Testis (tissue), 3 donors: ENCODE results near the gene SH3PXD2B. TPM values are rescaled to one million over a fixed set of nuclear protein-coding genes. Genes with fewer than 3 reads are reported as not detected.

Experiments used
- DNase-seq: peaks from one replicate; pipeline ENCODE4 v3.0.0-alpha.2; 2019
- H3K27ac ChIP-seq, 2 donors: fragments of 200-600 bp; sonication (generic); one replicate each; pipeline ENCODE4 v1.5.1; 2019
- H3K27me3 ChIP-seq: fragments of 200-600 bp; sonication (generic); one replicate; pipeline ENCODE4 v1.5.1; 2019
- H3K36me3 ChIP-seq: fragments of 200-600 bp; sonication (generic); one replicate; pipeline ENCODE4 v1.5.1; 2017; ENCODE audit warnings: low read depth; ENCODE audit errors: missing control alignments
- H3K4me1 ChIP-seq: fragments of 200-600 bp; sonication (generic); one replicate; pipeline ENCODE4 v1.5.1; 2019
- H3K4me3 ChIP-seq, 2 donors: fragments of 200-600 bp; sonication (generic); one replicate each; pipeline ENCODE4 v1.5.1; 2017 to 2019
- H3K9me3 ChIP-seq: fragments of 200-600 bp; sonication (generic); one replicate; pipeline ENCODE4 v1.5.1; 2017
- POLR2A ChIP-seq: fragments of 450-650 bp; IDR thresholded peaks from one replicate; pipeline ENCODE4 v1.6.1; 2017; ENCODE audit warnings: antibody characterized with exemption, mild to moderate bottlenecking, moderate library complexity
- WGBS, 2 donors: methylation state at CpG; one replicate each; pipeline ENCODE4 v1.1.5; 2018; 5-methylcytosine and 5-hydroxymethylcytosine counted together
- intact Hi-C: fragments of 100-400 bp; cut with DNase I; formaldehyde crosslinking; loops from one replicate; pipeline ENCODE4 v1.15.1; 2023; ENCODE audit warnings: low total_unique reads
- polyA plus RNA-seq: library from polyadenylated mRNA; stranded (reverse); fragments of 350-450 nt; fragmentation: Illumina TruSeq; extraction: RNeasy Lipid Tissue Mini Kit (QIAGEN cat#74804); gene quantifications from one replicate; pipeline ENCODE4 v1.2.3, GENCODE V29; 2014; ENCODE audit warnings: low read depth, low replicate concordance; ENCODE audit not compliant: insufficient read depth
- total RNA-seq, 2 donors: library from RNA; depleted of rRNA; stranded (reverse); fragments of >200 nt; gene quantifications; one replicate each; pipeline ENCODE4 v1.2.3, GENCODE V29; 2016
- TF ChIP-seq, protein P1 (sequence below), 3 experiments: fragments of 450-650 bp in 2 of 3; fragments of 200-600 bp in 1 of 3; sonication (generic) in 1 of 3; IDR thresholded peaks; one replicate each; pipeline ENCODE4 v1.5.1; 2016 to 2019; ENCODE audit warnings: antibody characterized with exemption in 3 of 3, mild to moderate bottlenecking in 2 of 3, moderate library complexity in 1 of 3

The SH3PXD2B gene
- total and polyA plus RNA-seq, 3 donors from 2014 or later: 18.3 to 29.4 (median 20.2) TPM

DNA sequence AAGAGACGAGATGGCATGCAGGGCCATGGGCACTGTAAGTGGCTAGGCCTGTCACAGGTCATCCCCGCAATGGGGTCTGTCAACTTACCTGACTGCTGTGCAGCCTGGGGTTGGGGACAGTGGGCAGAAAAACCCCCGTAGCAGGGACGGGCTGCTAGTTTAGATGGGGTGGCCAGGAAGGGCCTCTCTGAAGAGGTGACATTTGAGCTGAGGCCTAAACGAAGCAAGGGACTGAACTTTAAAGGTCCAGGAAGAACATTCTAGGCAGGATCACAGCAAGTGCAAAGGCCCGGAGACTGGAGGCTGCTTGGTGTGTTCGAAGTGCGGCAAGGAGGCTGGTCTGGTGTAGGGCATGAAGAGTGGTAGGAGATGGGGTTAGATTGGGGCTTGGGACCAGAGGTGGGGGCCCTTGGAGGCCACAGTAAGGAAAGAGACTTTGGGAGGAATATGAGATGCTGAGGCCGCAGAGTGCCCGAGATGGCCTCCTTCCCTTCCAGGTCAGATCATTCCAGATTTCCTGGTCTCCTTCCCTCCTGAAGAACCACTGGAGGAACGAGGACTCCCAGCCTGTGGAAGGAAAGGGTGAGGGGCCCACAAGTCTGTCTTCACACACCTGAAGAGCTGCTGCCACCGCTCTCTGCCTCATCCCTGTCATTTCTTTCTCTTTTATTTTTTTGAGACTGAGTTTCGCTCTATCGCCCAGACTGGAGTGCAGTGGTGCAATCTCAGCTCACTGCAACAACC, 37.9 kb upstream of the SH3PXD2B start:
- Histone ChIP-seq H3K27me3 (no peaks in the 10 kb centered on the region), H3K4me1 (peaks cover 8% of the 10 kb centered on the region), H3K27ac (no peak overlapping the region), H3K4me3 (no peak overlapping the region), H3K9me3 (no peaks in the 10 kb centered on the region), H3K36me3 (no peaks in the 10 kb centered on the region)
- WGBS, 2 donors: 90 to 95% methylated on average over 13 to 14 of the region's 14 CpGs
- intact Hi-C loops: no loop called here
- TF ChIP-seq, protein P1, sequence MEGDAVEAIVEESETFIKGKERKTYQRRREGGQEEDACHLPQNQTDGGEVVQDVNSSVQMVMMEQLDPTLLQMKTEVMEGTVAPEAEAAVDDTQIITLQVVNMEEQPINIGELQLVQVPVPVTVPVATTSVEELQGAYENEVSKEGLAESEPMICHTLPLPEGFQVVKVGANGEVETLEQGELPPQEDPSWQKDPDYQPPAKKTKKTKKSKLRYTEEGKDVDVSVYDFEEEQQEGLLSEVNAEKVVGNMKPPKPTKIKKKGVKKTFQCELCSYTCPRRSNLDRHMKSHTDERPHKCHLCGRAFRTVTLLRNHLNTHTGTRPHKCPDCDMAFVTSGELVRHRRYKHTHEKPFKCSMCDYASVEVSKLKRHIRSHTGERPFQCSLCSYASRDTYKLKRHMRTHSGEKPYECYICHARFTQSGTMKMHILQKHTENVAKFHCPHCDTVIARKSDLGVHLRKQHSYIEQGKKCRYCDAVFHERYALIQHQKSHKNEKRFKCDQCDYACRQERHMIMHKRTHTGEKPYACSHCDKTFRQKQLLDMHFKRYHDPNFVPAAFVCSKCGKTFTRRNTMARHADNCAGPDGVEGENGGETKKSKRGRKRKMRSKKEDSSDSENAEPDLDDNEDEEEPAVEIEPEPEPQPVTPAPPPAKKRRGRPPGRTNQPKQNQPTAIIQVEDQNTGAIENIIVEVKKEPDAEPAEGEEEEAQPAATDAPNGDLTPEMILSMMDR (IDR thresholded peaks at IDR 0.05): no peak
- no peak for TF ChIP-seq POLR2A
- DNase-seq: no peak

DNA sequence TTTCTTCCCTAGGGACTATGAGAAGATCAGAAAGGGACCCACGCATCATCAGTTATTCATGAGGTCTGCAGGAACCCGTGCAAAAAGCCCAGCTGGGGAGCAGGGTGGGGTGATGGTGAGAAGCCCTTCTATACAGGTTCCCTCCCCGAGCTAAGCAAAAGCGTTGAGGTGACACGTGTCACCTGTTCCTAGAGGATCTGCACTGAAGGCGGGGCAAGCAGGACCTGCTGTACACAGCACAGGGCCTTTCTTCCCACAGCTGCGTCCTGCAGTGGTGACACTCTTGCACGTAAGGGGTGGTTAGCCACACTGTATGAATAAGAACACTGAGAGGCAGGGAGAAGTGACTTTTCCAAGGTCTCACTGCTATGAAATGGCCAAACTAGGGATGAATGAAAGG, 37.2 kb upstream of the SH3PXD2B start:
- TF ChIP-seq POLR2A: no peak
- TF ChIP-seq, protein P1 (IDR thresholded peaks at IDR 0.05): no peak
- no peak overlapping the region for H3K27ac ChIP-seq
- intact Hi-C loops: no loop called here
- no peak for DNase-seq
- no peaks in the 10 kb centered on the region for H3K36me3 ChIP-seq
- no peaks in the 10 kb centered on the region for H3K9me3 ChIP-seq
- H3K4me1 ChIP-seq: peaks cover 8% of the 10 kb centered on the region
- no peak overlapping the region for H3K4me3 ChIP-seq
- 80 to 90% methylated on average over 8 of the region's 8 CpGs for WGBS, 2 donors
- no peaks in the 10 kb centered on the region for H3K27me3 ChIP-seq

DNA sequence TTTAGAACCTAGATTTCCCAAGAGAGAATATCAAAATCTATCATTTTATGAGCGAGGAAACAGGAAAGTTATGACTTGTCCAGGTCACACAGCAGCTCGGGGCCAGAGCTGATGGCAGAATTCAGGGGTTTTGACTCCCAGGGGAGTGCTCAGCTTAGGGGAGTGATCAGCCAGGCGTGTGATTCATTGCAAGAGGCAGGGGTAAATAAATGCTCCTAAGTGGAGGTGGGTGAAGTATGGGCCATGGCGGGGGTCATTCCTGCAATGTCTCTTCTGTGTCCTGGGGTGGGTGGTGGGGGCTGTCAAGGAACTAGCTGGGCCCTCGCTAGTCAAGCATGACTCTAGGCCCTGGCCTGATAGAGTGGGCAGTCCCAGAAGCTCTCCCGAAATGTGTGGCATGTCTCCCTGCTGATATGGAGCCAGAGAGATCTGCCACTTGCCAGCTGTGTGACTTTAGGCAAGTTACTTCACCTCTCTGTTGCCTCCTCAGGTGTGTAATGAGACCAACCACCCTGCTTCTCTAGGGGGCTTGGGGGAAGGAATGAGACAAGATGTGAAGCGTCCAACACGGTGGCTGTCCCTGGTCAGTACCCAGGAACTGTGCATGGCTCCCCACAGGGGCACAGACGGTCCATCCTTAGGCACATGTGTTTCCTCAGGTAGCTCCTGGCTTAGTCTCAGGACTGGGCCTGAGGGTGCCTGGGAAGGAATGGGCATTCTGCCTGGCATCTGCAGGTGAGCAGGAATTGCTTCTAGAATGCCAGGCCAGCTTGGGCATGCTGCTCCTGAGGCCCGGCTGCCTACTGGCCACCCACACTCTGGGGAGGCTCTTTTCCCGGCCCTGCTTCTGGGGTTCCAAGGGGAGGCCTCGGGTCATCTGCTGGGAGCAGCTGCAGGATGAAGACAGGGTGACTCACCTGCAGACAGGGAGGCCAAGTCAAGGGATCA, 36.5 kb upstream of the SH3PXD2B start:
- H3K27ac ChIP-seq: no peak overlapping the region
- H3K4me3 ChIP-seq: no peak overlapping the region
- no peak for DNase-seq

DNA sequence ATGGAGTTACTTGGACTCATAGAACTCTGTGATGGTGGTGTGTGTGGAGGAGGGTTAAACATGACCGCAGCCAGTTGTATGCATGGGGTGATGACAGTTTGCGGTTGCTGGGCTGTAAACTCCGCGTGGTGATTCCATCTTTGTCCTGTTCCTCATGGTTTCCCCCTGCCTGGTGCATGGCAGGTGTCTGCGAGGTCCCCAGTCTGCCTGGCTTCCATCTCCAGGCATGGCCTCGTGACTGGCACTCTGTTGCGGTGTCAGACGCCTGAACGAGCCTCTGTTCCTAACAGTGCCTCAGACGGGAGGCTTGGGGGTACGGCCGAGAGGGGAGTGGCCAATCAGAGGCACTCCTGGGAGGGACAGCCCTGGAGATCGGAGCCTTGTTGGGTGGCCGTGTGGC, 33.9 kb upstream of the SH3PXD2B start:
- Histone ChIP-seq H3K27ac (peak overlapping the region; percentile 18 to 56), H3K4me3 (no peak overlapping the region), H3K27me3 (no peaks in the 10 kb centered on the region), H3K36me3 (no peaks in the 10 kb centered on the region), H3K9me3 (no peaks in the 10 kb centered on the region), H3K4me1 (peaks cover 8% of the 10 kb centered on the region)
- 88 to 96% methylated on average over 9 to 14 of the region's 14 CpGs for WGBS, 2 donors
- intact Hi-C loops: no loop called here
- TF ChIP-seq POLR2A: no peak
- TF ChIP-seq, protein P1 (IDR thresholded peaks at IDR 0.05): no peak
- DNase-seq: no peak

More for the DNA sequence above, 36.5 kb upstream of the SH3PXD2B start:
- Histone ChIP-seq H3K9me3 (no peaks in the 10 kb centered on the region), H3K36me3 (no peaks in the 10 kb centered on the region), H3K27me3 (no peaks in the 10 kb centered on the region), H3K4me1 (peaks cover 8% of the 10 kb centered on the region)
- TF ChIP-seq, protein P1 (IDR thresholded peaks at IDR 0.05): no peak
- TF ChIP-seq POLR2A: no peak
- intact Hi-C loops: no loop called here
- WGBS, 2 donors: 89 to 90% methylated on average over 12 of the region's 12 CpGs
